ENCODE measurements around the gene ADAMTS3.

Gene ADAMTS3

GRCh38 chr4:72302981-72303704 lies 265.9 kb downstream of the ADAMTS3 start:
- no peak for DNase-seq (ENCODE audit: low read depth)
- TF ChIP-seq CTCF (IDR thresholded peaks at IDR 0.05; ENCODE audit: low read depth, low read length, missing control alignments) = peak; percentile 68

GRCh38 chr4:72301759-72302158 lies 267.3 kb downstream of the ADAMTS3 start:
- no peak for TF ChIP-seq CTCF (IDR thresholded peaks at IDR 0.05; ENCODE audit: low read depth, low read length, missing control alignments)
- H3K4me3 ChIP-seq (ENCODE audit: low read depth, low read length) = no peak overlapping the region
- DNase-seq (ENCODE audit: low read depth) = no peak

More at GRCh38 chr4:72302981-72303704, 265.9 kb downstream of the ADAMTS3 start:
- H3K4me3 ChIP-seq (ENCODE audit: low read depth, low read length) = no peak overlapping the region

- no peak overlapping the region for H3K4me3 ChIP-seq (ENCODE audit: low read depth, low read length)
- no peak for TF ChIP-seq CTCF (IDR thresholded peaks at IDR 0.05; ENCODE audit: low read depth, low read length, missing control alignments)
- no peak for DNase-seq (ENCODE audit: low read depth)
These were observed 268.9 kb downstream of the ADAMTS3 start for GRCh38 chr4:72300126-72300525.

GRCh38 chr4:72295966-72296557 lies 273.0 kb downstream of the ADAMTS3 start:
- DNase-seq (ENCODE audit: low read depth) = no peak
- TF ChIP-seq CTCF (IDR thresholded peaks at IDR 0.05; ENCODE audit: low read depth, low read length, missing control alignments) = peak; percentile 41
- H3K4me3 ChIP-seq (ENCODE audit: low read depth, low read length) = no peak overlapping the region

GRCh38 chr4:72290737-72291136 lies 278.3 kb downstream of the ADAMTS3 start:
- no peak overlapping the region for H3K4me3 ChIP-seq (ENCODE audit: low read depth, low read length)
- DNase-seq (ENCODE audit: low read depth) = no peak
- no peak for TF ChIP-seq CTCF (IDR thresholded peaks at IDR 0.05; ENCODE audit: low read depth, low read length, missing control alignments)

GRCh38 chr4:72286910-72287309 lies 282.1 kb downstream of the ADAMTS3 start:
- no peak for TF ChIP-seq CTCF (IDR thresholded peaks at IDR 0.05; ENCODE audit: low read depth, low read length, missing control alignments)
- no peak overlapping the region for H3K4me3 ChIP-seq (ENCODE audit: low read depth, low read length)
- no peak for DNase-seq (ENCODE audit: low read depth)

GRCh38 chr4:72286185-72286584 lies 282.8 kb downstream of the ADAMTS3 start:
- no peak for TF ChIP-seq CTCF (IDR thresholded peaks at IDR 0.05; ENCODE audit: low read depth, low read length, missing control alignments)
- H3K4me3 ChIP-seq (ENCODE audit: low read depth, low read length) = no peak overlapping the region
- no peak for DNase-seq (ENCODE audit: low read depth)
